HEK293 (cell line): ENCODE results near the gene TSPAN9.

Source experiments
- CTCF ChIP-seq: fragments of 450-650 bp; formaldehyde crosslinking; IDR thresholded peaks from 2 replicates; pipeline ENCODE4 v1.5.1; 2016; ENCODE audit warnings: missing biosample characterization, missing genetic modification characterization
- KLF10 ChIP-seq: fragments of 450-650 bp; IDR thresholded peaks from 2 replicates; pipeline ENCODE4 v1.5.1; 2018; ENCODE audit warnings: missing biosample characterization, mild to moderate bottlenecking, missing genetic modification characterization
- ZNF121 ChIP-seq: fragments of 450-650 bp; formaldehyde crosslinking; IDR thresholded peaks from 2 replicates; pipeline ENCODE4 v1.5.1; 2016; ENCODE audit warnings: missing biosample characterization, missing genetic modification characterization
- ZNF362 ChIP-seq: fragments of 450-650 bp; formaldehyde crosslinking; IDR thresholded peaks from 2 replicates; pipeline ENCODE4 v1.5.1; 2016; ENCODE audit warnings: missing biosample characterization, missing genetic modification characterization
- ZNF423 ChIP-seq: fragments of 450-650 bp; formaldehyde crosslinking; IDR thresholded peaks from 2 replicates; pipeline ENCODE4 v1.5.1; 2016; ENCODE audit warnings: missing biosample characterization, missing genetic modification characterization
- ZNF521 ChIP-seq: fragments of 450-650 bp; formaldehyde crosslinking; IDR thresholded peaks from 2 replicates; pipeline ENCODE4 v1.5.1; 2017; ENCODE audit warnings: missing biosample characterization, mild to moderate bottlenecking, missing genetic modification characterization
- ZNF76 ChIP-seq: fragments of 450-650 bp; formaldehyde crosslinking; IDR thresholded peaks from 2 replicates; pipeline ENCODE4; 2016; ENCODE audit warnings: low read depth, missing biosample characterization, missing genetic modification characterization, borderline replicate concordance

GRCh38 chr12:3110578-3110977 lies 33.4 kb downstream of the TSPAN9 start:
- TF ChIP-seq ZNF121 (tag by site-specific recombination) (no peak), ZNF521 (tag by site-specific recombination) (no peak), CTCF (tag by site-specific recombination) (no peak), ZNF362 (tag by site-specific recombination) (no peak), ZNF423 (tag by site-specific recombination) (no peak), ZNF76 (tag by site-specific recombination) (no peak), KLF10 (no peak)
